Right lobe of liver (tissue), 6 donors: ENCODE results near the gene HNRNPUL1. TPM values are rescaled to one million over a fixed set of nuclear protein-coding genes. Genes with fewer than 3 reads are reported as not detected.

Experiments
- ATAC-seq, 4 donors: fragments of 200-7000 bp; cut with Tn5 transposase; one replicate each; pipeline ENCODE4 v1.9.1; 2020; ENCODE audit warnings: mild to moderate bottlenecking in 4 of 4, moderate library complexity in 4 of 4
- DNase-seq, 3 donors: peaks; one replicate each; pipeline ENCODE4 v3.0.0-alpha.2; 2020
- H3K27ac ChIP-seq, 3 donors: fragments of 200-600 bp; one replicate each; pipeline ENCODE4 v1.8.0; 2022
- H3K27me3 ChIP-seq, 2 donors: fragments of 200-600 bp; one replicate each; pipeline ENCODE4 v1.8.0; 2022
- H3K36me3 ChIP-seq, 4 donors: fragments of 200-600 bp; sonication (generic) in 1 of 4; one replicate each; pipeline versions ENCODE4 v1.5.1 to v1.8.0; 2017 to 2022; ENCODE audit warnings: control low read depth in 1 of 4
- H3K4me1 ChIP-seq, 4 donors: fragments of 200-600 bp; sonication (generic) in 1 of 4; one replicate each; pipeline versions ENCODE4 v1.5.1 to v1.8.0; 2017 to 2022; ENCODE audit warnings: control low read depth in 1 of 4
- H3K4me3 ChIP-seq, 3 donors: fragments of 200-600 bp; one replicate each; pipeline ENCODE4 v1.8.0; 2022
- H3K9me3 ChIP-seq, 4 donors: fragments of 200-600 bp; sonication (generic) in 1 of 4; one replicate each; pipeline versions ENCODE4 v1.5.1 to v1.8.0; 2017 to 2022; ENCODE audit warnings: control low read depth in 1 of 4
- POLR2A ChIP-seq: fragments of 450-650 bp; IDR thresholded peaks from one replicate; pipeline ENCODE4 v1.6.1; 2017; ENCODE audit warnings: antibody characterized with exemption, mild to moderate bottlenecking
- WGBS: methylation state at CpG from one replicate; pipeline ENCODE4 v1.1.6; 2018; ENCODE audit warnings: low coverage, low lambda C conversion rate; ENCODE audit not compliant: insufficient coverage; ENCODE audit errors: missing lambda C conversion rate; 5-methylcytosine and 5-hydroxymethylcytosine counted together
- intact Hi-C, 2 donors: fragments of 100-400 bp; cut with DNase I; formaldehyde crosslinking; loops; one replicate each; pipeline versions ENCODE4 v1.11.2 to v1.14.1; 2022
- total RNA-seq, 6 experiments: library from RNA; depleted of rRNA in 2 of 6; stranded (reverse); fragments of >200 nt in 2 of 6; fragmentation: NEBNext Ultra II Directional in 3 of 6; extraction: Animal tissue kit (Norgen Biotek cat#: 25700) in 3 of 6; gene quantifications; one replicate each; pipeline versions ENCODE4 v1.1.0 to v1.2.4, GENCODE V29; 2016 to 2023
- TF ChIP-seq, protein P1 (sequence below), 4 donors: fragments of 200-600 bp in 3 of 4; fragments of 450-650 bp in 1 of 4; IDR thresholded peaks; one replicate each; pipeline versions ENCODE4 v1.5.1 to v1.8.0; 2016 to 2022; ENCODE audit warnings: antibody characterized with exemption in 4 of 4, mild to moderate bottlenecking in 2 of 4
- donor health status: DM: no; HTN: yes; CAD: no.
- donor health status: DM: no; HTN: no; CAD: no.
- donor health status: DM: no; HTN: no; CAD: no.
- donor health status: DM: no; HTN: yes; CAD: no.
- donor health status: DM: no; HTN: yes; CAD: no.

The HNRNPUL1 gene
- total RNA-seq, 6 experiments from 2014 or later = 53.5 to 70.0 (median 61.8) TPM

DNA sequence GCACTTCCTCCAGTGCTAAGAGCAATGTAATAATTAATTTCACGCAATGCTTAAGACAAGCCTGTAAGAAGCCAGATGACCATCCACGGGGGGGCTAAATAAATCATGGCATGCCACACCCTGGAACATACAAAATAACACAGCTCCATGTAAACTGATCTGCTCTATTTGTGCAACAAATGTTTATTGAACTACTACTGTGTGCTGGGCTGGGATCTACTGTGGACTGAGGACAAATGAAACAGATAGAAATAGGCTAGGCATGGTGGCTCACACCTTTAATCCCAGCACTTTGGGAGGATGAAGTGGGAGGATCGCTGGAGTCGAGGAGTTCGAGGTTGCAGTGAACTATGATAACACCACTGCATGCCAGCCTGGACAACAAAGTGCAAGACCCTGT, 68.3 kb downstream of the HNRNPUL1 start:
- ATAC-seq (no peak), DNase-seq (no peak)
- H3K9me3 ChIP-seq = no peaks in the 10 kb centered on the region
- no peaks in the 10 kb centered on the region for H3K4me1 ChIP-seq
- H3K27me3 ChIP-seq = no peaks in the 10 kb centered on the region
- H3K27ac ChIP-seq = no peak overlapping the region
- H3K4me3 ChIP-seq = no peak overlapping the region
- intact Hi-C loops = no loop called here
- no peaks in the 10 kb centered on the region for H3K36me3 ChIP-seq
- WGBS = 64% methylated on average over 5 of the region's 5 CpGs
- TF ChIP-seq, protein P1, sequence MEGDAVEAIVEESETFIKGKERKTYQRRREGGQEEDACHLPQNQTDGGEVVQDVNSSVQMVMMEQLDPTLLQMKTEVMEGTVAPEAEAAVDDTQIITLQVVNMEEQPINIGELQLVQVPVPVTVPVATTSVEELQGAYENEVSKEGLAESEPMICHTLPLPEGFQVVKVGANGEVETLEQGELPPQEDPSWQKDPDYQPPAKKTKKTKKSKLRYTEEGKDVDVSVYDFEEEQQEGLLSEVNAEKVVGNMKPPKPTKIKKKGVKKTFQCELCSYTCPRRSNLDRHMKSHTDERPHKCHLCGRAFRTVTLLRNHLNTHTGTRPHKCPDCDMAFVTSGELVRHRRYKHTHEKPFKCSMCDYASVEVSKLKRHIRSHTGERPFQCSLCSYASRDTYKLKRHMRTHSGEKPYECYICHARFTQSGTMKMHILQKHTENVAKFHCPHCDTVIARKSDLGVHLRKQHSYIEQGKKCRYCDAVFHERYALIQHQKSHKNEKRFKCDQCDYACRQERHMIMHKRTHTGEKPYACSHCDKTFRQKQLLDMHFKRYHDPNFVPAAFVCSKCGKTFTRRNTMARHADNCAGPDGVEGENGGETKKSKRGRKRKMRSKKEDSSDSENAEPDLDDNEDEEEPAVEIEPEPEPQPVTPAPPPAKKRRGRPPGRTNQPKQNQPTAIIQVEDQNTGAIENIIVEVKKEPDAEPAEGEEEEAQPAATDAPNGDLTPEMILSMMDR (IDR thresholded peaks at IDR 0.05) = no peak

DNA sequence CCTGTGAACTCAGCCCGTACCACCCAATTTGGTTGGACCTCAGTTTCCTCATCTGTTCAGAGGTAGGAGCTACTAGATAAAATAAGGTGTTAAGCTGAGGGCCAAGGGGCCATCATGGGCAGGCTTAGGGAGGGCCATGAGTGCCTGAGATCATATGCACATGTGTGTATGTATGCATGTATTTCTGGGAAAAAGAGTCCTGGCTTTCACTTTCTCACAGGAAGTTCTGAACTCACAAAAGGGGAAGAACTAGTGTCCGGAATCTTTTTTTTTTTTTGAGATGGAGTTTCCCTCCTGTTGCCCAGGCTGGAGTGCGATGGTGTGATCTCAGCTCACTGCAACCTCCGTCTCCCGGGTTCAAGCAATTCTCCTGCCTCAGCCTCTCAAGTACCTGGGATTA, 70.6 kb downstream of the HNRNPUL1 start:
- 39% methylated on average over 4 of the region's 5 CpGs for WGBS
- Histone ChIP-seq H3K9me3 (no peaks in the 10 kb centered on the region), H3K4me3 (no peak overlapping the region), H3K27me3 (no peaks in the 10 kb centered on the region), H3K36me3 (no peaks in the 10 kb centered on the region), H3K4me1 (no peaks in the 10 kb centered on the region), H3K27ac (peak overlapping the region in 2 of 3 donors; percentile 14 to 57)
- TF ChIP-seq, protein P1 (IDR thresholded peaks at IDR 0.05) = no peak
- TF ChIP-seq POLR2A = no peak
- intact Hi-C loops = no loop called here
- ATAC-seq = peak; percentile 53 to 77 (median 64)
- no peak for DNase-seq

DNA sequence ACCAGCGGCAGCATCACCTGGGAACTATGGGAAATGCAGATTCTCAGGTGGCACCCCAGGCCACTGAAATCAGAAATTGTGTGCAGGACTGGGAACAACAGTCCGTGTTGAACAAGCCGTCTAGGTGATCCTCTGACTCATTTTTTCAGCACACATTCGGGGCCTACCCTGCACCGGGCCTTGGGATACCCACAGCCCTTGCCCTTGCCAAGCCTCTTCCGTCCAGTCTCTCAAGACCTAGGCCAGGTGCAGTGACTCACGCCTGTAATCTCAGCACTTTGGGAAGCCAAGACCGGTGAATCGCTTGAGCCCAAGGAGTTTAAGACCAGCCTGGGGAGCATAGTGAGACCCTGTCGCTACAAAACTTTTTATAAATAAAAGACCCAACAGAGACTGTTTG, 71.3 kb downstream of the HNRNPUL1 start:
- H3K36me3 ChIP-seq = peaks cover 0 to 1% (median 0%) of the 10 kb centered on the region in 4 donors
- WGBS = no CpG with 5 or more reads among the region's 10 CpGs
- no peak overlapping the region for H3K4me3 ChIP-seq
- no peaks in the 10 kb centered on the region for H3K9me3 ChIP-seq
- no peak overlapping the region for H3K27ac ChIP-seq
- H3K27me3 ChIP-seq = no peaks in the 10 kb centered on the region
- TF ChIP-seq, protein P1 (IDR thresholded peaks at IDR 0.05) = no peak
- TF ChIP-seq POLR2A = no peak
- DNase-seq = no peak
- intact Hi-C loops = no loop called here
- no peak for ATAC-seq
- no peaks in the 10 kb centered on the region for H3K4me1 ChIP-seq

DNA sequence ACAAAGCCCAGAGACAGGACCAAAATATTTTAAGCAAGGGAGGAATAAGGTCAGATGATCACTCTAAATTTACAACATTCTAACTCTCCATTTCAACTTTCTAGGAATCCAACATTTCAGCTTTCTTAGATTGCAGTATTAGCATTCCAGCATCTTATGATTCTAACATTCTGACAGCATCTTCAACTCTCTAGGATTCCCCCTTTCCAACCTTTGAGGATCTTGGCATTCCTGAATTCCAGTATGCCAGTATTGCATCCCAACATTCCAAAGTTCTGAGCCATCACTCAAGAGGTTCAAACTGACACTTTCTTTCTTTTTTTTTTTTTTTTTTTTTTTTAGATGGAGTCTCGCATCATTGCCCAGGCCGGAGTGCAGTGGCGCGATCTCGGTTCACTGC, 75.8 kb downstream of the HNRNPUL1 start:
- Histone ChIP-seq H3K4me3 (no peak overlapping the region), H3K36me3 (peaks cover 0 to 7% (median 0%) of the 10 kb centered on the region in 4 donors), H3K9me3 (no peaks in the 10 kb centered on the region), H3K27me3 (no peaks in the 10 kb centered on the region), H3K27ac (no peak overlapping the region), H3K4me1 (no peaks in the 10 kb centered on the region)
- ATAC-seq (no peak), DNase-seq (no peak)
- no peak for TF ChIP-seq POLR2A
- TF ChIP-seq, protein P1 (IDR thresholded peaks at IDR 0.05) = no peak
- intact Hi-C loops = no loop called here
- WGBS = 94% methylated on average over 3 of the region's 5 CpGs
